ENCODE data around the gene LETM1.
A peak's percentile ranks its signal among the peaks of the same experiment; 100 is the strongest.

Gene LETM1

GRCh38 chr4:1870578-1871443 is 14.9 kb upstream of the LETM1 start, which contains the start of gene NSD2:
NSD2 (plus strand) TSS chr4:1871393; CDS start chr4:1900655, 29,262 bp downstream.
- Histone ChIP-seq H4K8ac (ENCODE audit: low read depth, low read length) (peak within 1 kb of the TSS; percentile 75), H3K23ac (ENCODE audit: low read depth, low read length, poor library complexity) (peak within 1 kb of the TSS; percentile 91), H2BK12ac (ENCODE audit: low read length) (no peak within 1 kb of the TSS), H3K36me3 (replicated peaks in 1 of 2; ENCODE audit: control insufficient read depth in 2 of 2, insufficient read depth in 2 of 2, low read length in 2 of 2) (peaks cover 2 to 21% of the 10 kb centered on the region in 2 donors), H3K4ac (ENCODE audit: low read length) (no peak within 1 kb of the TSS), H3K4me3 (ENCODE audit: low read length in 2 of 2) (peak within 1 kb of the TSS; percentile 78 to 95), H3K9me3 (replicated peaks in 1 of 2; ENCODE audit: control insufficient read depth in 2 of 2, insufficient read depth in 1 of 2, low read depth in 1 of 2, low read length in 2 of 2) (no peaks in the 10 kb centered on the region), H4K91ac (ENCODE audit: low read depth, low read length, poor library complexity) (no peak within 1 kb of the TSS), H3K14ac (ENCODE audit: low read length) (peak within 1 kb of the TSS; percentile 60), H3K27me3 (ENCODE audit: control insufficient read depth in 3 of 3, insufficient read depth in 3 of 3, low read depth in 1 of 3, low read length in 3 of 3) (peaks cover 0 to 2% (median 0%) of the 10 kb centered on the region in 3 experiments), H2BK5ac (ENCODE audit: low read length) (peak within 1 kb of the TSS; percentile 98), H2AFZ (ENCODE audit: low read length) (peak within 1 kb of the TSS; percentile 84), H3K27ac (replicated peaks; ENCODE audit: low read length) (peak within 1 kb of the TSS; percentile 94), H3K79me1 (ENCODE audit: low read depth, low read length) (peaks cover 2% of the 10 kb centered on the region), H2AK5ac (ENCODE audit: low read depth, low read length) (peak within 1 kb of the TSS; percentile 96), H3K4me1 (ENCODE audit: control insufficient read depth in 2 of 2, insufficient read depth in 1 of 2, low read depth in 1 of 2, low read length in 2 of 2) (peaks cover 15 to 22% of the 10 kb centered on the region in 2 donors), H3K9ac (ENCODE audit: low read depth, low read length, poor library complexity) (peak within 1 kb of the TSS; percentile 97), H3K18ac (ENCODE audit: low read length) (peak within 1 kb of the TSS; percentile 99), H2BK120ac (ENCODE audit: low read depth, low read length) (peak within 1 kb of the TSS; percentile 96), H2BK15ac (ENCODE audit: low read length) (peak within 1 kb of the TSS; percentile 73), H3K4me2 (ENCODE audit: insufficient read depth, low read length, poor library complexity, severe bottlenecking) (peak within 1 kb of the TSS; percentile 75)
- peak; percentile 88 for DNase-seq (ENCODE audit: low spot score)
- no CpG with 5 or more reads among the region's 155 CpGs for WGBS, 2 donors (ENCODE audit: extremely low coverage in 2 of 2, insufficient read length in 2 of 2, insufficient replicate concordance in 1 of 2)

GRCh38 chr4:1870328-1870577 is 14.3 kb upstream of the LETM1 start:
- Histone ChIP-seq H3K4me2 (ENCODE audit: insufficient read depth, low read length, poor library complexity, severe bottlenecking) (peak overlapping the region; percentile 72), H2AK5ac (ENCODE audit: low read depth, low read length) (peak overlapping the region; percentile 86), H2BK120ac (ENCODE audit: low read depth, low read length) (peak overlapping the region; percentile 58), H3K4ac (ENCODE audit: low read length) (no peak overlapping the region), H4K91ac (ENCODE audit: low read depth, low read length, poor library complexity) (no peak overlapping the region), H3K36me3 (replicated peaks in 1 of 2; ENCODE audit: control insufficient read depth in 2 of 2, insufficient read depth in 2 of 2, low read length in 2 of 2) (peaks cover 2 to 21% of the 10 kb centered on the region in 2 donors), H2AFZ (ENCODE audit: low read length) (peak overlapping the region; percentile 84), H2BK12ac (ENCODE audit: low read length) (no peak overlapping the region), H3K23ac (ENCODE audit: low read depth, low read length, poor library complexity) (peak overlapping the region; percentile 70), H2BK5ac (ENCODE audit: low read length) (peak overlapping the region; percentile 77), H3K27me3 (ENCODE audit: control insufficient read depth in 3 of 3, insufficient read depth in 3 of 3, low read depth in 1 of 3, low read length in 3 of 3) (peaks cover 0 to 2% (median 0%) of the 10 kb centered on the region in 3 experiments), H3K18ac (ENCODE audit: low read length) (peak overlapping the region; percentile 99), H3K9ac (ENCODE audit: low read depth, low read length, poor library complexity) (peak overlapping the region; percentile 97), H3K4me3 (ENCODE audit: low read length in 2 of 2) (peak overlapping the region; percentile 74 to 88), H3K4me1 (ENCODE audit: control insufficient read depth in 2 of 2, insufficient read depth in 1 of 2, low read depth in 1 of 2, low read length in 2 of 2) (peaks cover 15 to 27% of the 10 kb centered on the region in 2 donors), H3K27ac (replicated peaks; ENCODE audit: low read length) (peak overlapping the region; percentile 93), H2BK15ac (ENCODE audit: low read length) (peak overlapping the region; percentile 73), H4K8ac (ENCODE audit: low read depth, low read length) (peak overlapping the region; percentile 75), H3K9me3 (replicated peaks in 1 of 2; ENCODE audit: control insufficient read depth in 2 of 2, insufficient read depth in 1 of 2, low read depth in 1 of 2, low read length in 2 of 2) (no peaks in the 10 kb centered on the region), H3K79me1 (ENCODE audit: low read depth, low read length) (peaks cover 2% of the 10 kb centered on the region), H3K14ac (ENCODE audit: low read length) (no peak overlapping the region)
- WGBS, 2 donors (ENCODE audit: extremely low coverage in 2 of 2, insufficient read length in 2 of 2, insufficient replicate concordance in 1 of 2): no CpG with 5 or more reads among the region's 22 CpGs
- no peak for DNase-seq (ENCODE audit: low spot score)

DNA sequence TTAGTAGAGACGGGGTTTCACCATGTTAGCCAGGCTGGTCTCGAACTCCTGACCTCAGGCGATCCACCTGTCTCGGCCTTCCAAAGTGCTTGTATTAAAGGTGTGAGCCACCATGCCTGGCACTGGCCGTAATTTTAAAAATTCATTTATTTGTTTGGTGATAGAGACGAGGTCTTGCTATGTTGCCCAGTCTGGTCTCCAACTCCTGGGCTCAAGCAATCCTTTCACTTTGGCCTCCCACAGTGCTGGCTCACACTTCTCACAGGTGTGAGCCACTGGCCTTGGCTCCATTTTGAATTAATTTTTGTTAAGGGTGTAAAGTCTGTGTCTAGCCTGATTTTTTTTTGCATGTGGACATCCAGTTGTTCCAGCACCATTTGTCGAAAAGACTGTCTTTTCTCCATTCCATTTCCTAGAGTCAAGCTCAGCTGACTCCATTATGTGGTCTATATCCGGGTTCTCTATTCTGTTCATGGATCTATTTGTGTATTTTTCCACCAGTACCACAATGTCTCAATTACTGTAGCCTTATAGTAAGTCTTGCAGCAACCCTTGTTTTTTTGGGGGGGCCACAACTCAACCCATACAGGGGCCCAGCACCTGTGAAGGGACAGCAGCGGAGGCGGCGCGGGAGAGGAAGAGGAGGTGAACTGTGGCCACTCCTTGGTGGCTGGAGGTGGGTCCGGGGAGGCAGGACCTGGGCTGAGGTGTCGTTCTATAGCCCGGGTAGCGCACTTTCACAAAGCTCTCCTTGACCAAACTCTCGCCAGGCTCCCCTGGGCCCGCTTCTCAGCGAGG is 13.8 kb upstream of the LETM1 start:
- Histone ChIP-seq H2BK5ac (ENCODE audit: low read length) (peak overlapping the region; percentile 77), H2BK15ac (ENCODE audit: low read length) (no peak overlapping the region), H3K79me1 (ENCODE audit: low read depth, low read length) (peaks cover 2% of the 10 kb centered on the region), H3K14ac (ENCODE audit: low read length) (peak overlapping the region; percentile 67), H3K4me3 (ENCODE audit: low read length in 2 of 2) (peak overlapping the region; percentile 74 to 88), H3K9me3 (replicated peaks in 1 of 2; ENCODE audit: control insufficient read depth in 2 of 2, insufficient read depth in 1 of 2, low read depth in 1 of 2, low read length in 2 of 2) (no peaks in the 10 kb centered on the region), H3K23ac (ENCODE audit: low read depth, low read length, poor library complexity) (no peak overlapping the region), H3K27me3 (ENCODE audit: control insufficient read depth in 3 of 3, insufficient read depth in 3 of 3, low read depth in 1 of 3, low read length in 3 of 3) (peaks cover 0 to 2% (median 0%) of the 10 kb centered on the region in 3 experiments), H2BK12ac (ENCODE audit: low read length) (no peak overlapping the region), H2AK5ac (ENCODE audit: low read depth, low read length) (peak overlapping the region; percentile 86), H2AFZ (ENCODE audit: low read length) (peak overlapping the region; percentile 84), H4K8ac (ENCODE audit: low read depth, low read length) (no peak overlapping the region), H3K4me1 (ENCODE audit: control insufficient read depth in 2 of 2, insufficient read depth in 1 of 2, low read depth in 1 of 2, low read length in 2 of 2) (peaks cover 16 to 32% of the 10 kb centered on the region in 2 donors), H2BK120ac (ENCODE audit: low read depth, low read length) (no peak overlapping the region), H3K27ac (replicated peaks; ENCODE audit: low read length) (peak overlapping the region; percentile 93), H3K4ac (ENCODE audit: low read length) (no peak overlapping the region), H3K4me2 (ENCODE audit: insufficient read depth, low read length, poor library complexity, severe bottlenecking) (peak overlapping the region; percentile 72), H4K91ac (ENCODE audit: low read depth, low read length, poor library complexity) (peak overlapping the region; percentile 32), H3K18ac (ENCODE audit: low read length) (peak overlapping the region; percentile 99), H3K36me3 (replicated peaks in 1 of 2; ENCODE audit: control insufficient read depth in 2 of 2, insufficient read depth in 2 of 2, low read length in 2 of 2) (peaks cover 2 to 17% of the 10 kb centered on the region in 2 donors), H3K9ac (ENCODE audit: low read depth, low read length, poor library complexity) (peak overlapping the region; percentile 97)
- no CpG with 5 or more reads among the region's 19 CpGs for WGBS, 2 donors (ENCODE audit: extremely low coverage in 2 of 2, insufficient read length in 2 of 2, insufficient replicate concordance in 1 of 2)
- no peak for DNase-seq (ENCODE audit: low spot score)

GRCh38 chr4:1868912-1869311 is 13.0 kb upstream of the LETM1 start:
- Histone ChIP-seq H4K91ac (ENCODE audit: low read depth, low read length, poor library complexity) (no peak overlapping the region), H2AK5ac (ENCODE audit: low read depth, low read length) (no peak overlapping the region), H2BK5ac (ENCODE audit: low read length) (no peak overlapping the region), H3K4me1 (ENCODE audit: control insufficient read depth in 2 of 2, insufficient read depth in 1 of 2, low read depth in 1 of 2, low read length in 2 of 2) (peaks cover 20 to 37% of the 10 kb centered on the region in 2 donors), H2BK120ac (ENCODE audit: low read depth, low read length) (no peak overlapping the region), H3K4ac (ENCODE audit: low read length) (no peak overlapping the region), H3K18ac (ENCODE audit: low read length) (no peak overlapping the region), H3K14ac (ENCODE audit: low read length) (no peak overlapping the region), H3K27me3 (ENCODE audit: control insufficient read depth in 3 of 3, insufficient read depth in 3 of 3, low read depth in 1 of 3, low read length in 3 of 3) (peaks cover 0 to 2% (median 0%) of the 10 kb centered on the region in 3 experiments), H3K36me3 (replicated peaks in 1 of 2; ENCODE audit: control insufficient read depth in 2 of 2, insufficient read depth in 2 of 2, low read length in 2 of 2) (peaks cover 0 to 9% of the 10 kb centered on the region in 2 donors), H3K4me2 (ENCODE audit: insufficient read depth, low read length, poor library complexity, severe bottlenecking) (no peak overlapping the region), H3K79me1 (ENCODE audit: low read depth, low read length) (no peaks in the 10 kb centered on the region), H2AFZ (ENCODE audit: low read length) (no peak overlapping the region), H2BK15ac (ENCODE audit: low read length) (no peak overlapping the region), H2BK12ac (ENCODE audit: low read length) (no peak overlapping the region), H3K4me3 (ENCODE audit: low read length in 2 of 2) (no peak overlapping the region), H3K9me3 (replicated peaks in 1 of 2; ENCODE audit: control insufficient read depth in 2 of 2, insufficient read depth in 1 of 2, low read depth in 1 of 2, low read length in 2 of 2) (no peaks in the 10 kb centered on the region), H4K8ac (ENCODE audit: low read depth, low read length) (no peak overlapping the region), H3K27ac (replicated peaks; ENCODE audit: low read length) (no peak overlapping the region), H3K23ac (ENCODE audit: low read depth, low read length, poor library complexity) (no peak overlapping the region), H3K9ac (ENCODE audit: low read depth, low read length, poor library complexity) (no peak overlapping the region)
- DNase-seq (ENCODE audit: low spot score): no peak
- no CpG with 5 or more reads among the region's 3 CpGs for WGBS, 2 donors (ENCODE audit: extremely low coverage in 2 of 2, insufficient read length in 2 of 2, insufficient replicate concordance in 1 of 2)

Data from neuronal stem cell (in vitro differentiated cells).